OCI-M2 (cell line): ENCODE results near the gene HMOX2.

ENCODE experiments used
- DNase-seq: peaks from one replicate; lab custom pipeline; 2025; ENCODE audit not compliant: unreplicated experiment; lab: John Stamatoyannopoulos, UW

Gene HMOX2

GRCh38 chr16:4552541-4552940, 76.3 kb downstream of the HMOX2 start:
- DNase-seq, result no peak

- DNase-seq, result no peak
Observed at GRCh38 chr16:4556112-4556511, 79.9 kb downstream of the HMOX2 start, which contains the start of gene C16orf96. TSS of gene C16orf96 (plus strand) at chr16:4556340. CDS start at chr16:4556490, 150 bp downstream.

DNA sequence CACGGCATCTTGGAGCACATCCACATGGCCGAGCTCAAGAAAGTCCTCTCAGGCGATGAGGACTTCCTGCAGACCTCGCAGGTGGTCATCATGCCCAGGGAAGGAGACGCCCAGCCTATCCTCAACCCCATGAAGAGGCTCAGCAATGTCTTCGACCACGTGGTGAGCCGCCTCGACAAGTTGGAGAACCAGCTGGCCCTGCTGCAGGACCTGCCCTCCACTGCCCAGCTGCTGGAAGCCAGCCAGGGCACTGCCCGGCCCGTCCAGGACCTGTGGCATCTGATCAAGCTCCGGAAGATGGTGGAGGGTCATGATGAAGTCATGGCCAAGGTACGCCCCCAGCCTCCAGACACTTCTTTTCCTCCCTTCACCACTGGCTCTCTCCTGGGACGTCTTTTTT, 80.4 kb downstream of the HMOX2 start:
- DNase-seq, result no peak

DNA sequence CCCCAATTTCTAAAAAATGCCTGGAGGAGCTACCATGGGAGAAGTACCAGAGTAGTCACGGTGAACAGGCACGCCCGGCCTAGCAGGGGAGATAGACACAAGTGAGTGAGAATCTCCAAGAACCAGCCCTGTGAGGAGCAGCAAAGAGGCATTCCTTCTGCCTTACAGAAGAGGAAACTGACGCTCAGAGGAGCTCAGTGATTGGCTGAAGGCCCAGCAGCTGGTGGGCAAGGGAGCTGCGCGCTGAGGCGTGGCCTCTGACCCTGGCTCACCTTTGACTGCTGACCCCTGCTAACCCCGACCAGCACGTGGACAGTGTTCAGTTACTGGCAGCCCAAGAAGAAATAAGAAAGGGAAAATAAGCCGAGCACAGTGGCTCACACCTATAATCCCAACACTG, 81.8 kb downstream of the HMOX2 start:
- no peak for DNase-seq
